SKM-1 (cell line): Measurements from ENCODE around the gene GLE1.
"Not testable (repeated sequence)": the region's sequence is repeated elsewhere in the genome, so short reads cannot be mapped to it uniquely, and the experiment has no call there.

Experiments used
- DNase-seq: peaks from one replicate; lab custom pipeline; 2025; ENCODE audit not compliant: unreplicated experiment; lab: John Stamatoyannopoulos, UW

Gene GLE1

DNA sequence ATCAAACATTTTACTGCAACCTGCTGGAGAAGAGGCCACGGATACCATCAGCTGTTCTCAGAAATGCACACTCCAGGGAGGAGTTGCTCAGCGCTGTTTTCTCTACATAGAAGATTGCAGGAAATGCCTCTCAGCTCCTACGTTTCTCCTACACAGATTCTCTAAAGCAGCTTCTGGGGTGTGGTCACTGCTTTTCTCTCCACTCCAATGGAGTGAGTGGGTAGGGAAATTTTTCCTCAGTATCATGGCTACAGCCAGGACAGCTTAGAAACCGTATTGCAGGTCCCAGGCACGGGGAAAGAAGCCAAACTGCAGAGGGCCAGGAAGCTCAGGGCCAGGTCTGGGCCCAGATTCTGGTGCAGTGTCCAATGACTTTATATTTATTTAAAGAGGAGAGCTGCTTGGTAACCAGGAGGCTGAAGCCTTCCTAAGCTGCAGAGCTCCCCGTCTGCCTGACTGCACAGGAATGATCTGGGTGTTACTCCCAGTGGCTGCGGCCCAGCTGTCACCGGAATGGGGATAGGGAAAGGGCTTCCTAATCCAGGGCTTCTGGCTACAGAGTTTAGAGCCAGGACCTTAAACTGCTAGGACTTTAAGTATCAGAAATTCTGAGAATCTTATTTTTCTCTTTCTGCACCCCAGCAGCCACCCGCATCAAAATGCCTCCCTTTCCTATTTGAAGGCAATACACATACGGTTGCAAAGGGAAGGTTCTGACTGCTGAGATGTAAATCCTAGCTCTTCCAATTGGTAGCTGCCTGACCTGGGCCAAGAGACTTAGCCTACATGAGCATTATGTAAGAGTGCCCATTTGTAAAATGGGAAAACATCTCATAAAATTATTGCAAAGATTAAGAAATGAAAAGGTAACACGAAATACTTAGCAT, 46.5 kb downstream of the GLE1 start:
- DNase-seq = no peak

DNA sequence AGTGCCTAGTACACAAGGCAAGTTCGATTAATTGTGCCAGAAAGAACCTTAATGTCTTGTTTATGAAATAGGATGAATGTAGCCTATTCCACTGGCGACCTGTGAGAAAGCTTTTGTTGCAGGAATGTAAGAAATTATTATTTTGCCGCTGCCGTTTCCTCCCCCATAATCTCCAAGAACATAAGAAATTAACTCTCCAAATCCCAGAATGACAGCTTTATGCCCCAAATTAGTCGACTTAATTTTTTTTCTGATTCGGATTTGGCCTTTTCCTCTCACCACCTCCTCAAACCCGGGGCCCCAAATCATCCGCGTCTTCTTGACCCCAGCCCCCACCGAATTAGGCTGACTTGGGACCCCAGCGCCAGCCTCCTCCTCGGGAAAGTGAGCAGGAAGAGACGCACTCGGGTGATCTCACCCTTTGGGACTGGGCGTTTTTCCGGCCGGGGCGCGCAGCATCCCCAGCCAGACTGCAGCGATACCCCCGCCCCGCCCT, 47.2 kb downstream of the GLE1 start:
- no peak for DNase-seq

- peak; percentile 85 for DNase-seq
These were observed 47.7 kb downstream of the GLE1 start, which contains the start of gene SPTAN1 for GRCh38 chr9:128552153-128552743. SPTAN1 (plus strand) TSS chr9:128552587; CDS start chr9:128566741, 14,154 bp downstream.

DNA sequence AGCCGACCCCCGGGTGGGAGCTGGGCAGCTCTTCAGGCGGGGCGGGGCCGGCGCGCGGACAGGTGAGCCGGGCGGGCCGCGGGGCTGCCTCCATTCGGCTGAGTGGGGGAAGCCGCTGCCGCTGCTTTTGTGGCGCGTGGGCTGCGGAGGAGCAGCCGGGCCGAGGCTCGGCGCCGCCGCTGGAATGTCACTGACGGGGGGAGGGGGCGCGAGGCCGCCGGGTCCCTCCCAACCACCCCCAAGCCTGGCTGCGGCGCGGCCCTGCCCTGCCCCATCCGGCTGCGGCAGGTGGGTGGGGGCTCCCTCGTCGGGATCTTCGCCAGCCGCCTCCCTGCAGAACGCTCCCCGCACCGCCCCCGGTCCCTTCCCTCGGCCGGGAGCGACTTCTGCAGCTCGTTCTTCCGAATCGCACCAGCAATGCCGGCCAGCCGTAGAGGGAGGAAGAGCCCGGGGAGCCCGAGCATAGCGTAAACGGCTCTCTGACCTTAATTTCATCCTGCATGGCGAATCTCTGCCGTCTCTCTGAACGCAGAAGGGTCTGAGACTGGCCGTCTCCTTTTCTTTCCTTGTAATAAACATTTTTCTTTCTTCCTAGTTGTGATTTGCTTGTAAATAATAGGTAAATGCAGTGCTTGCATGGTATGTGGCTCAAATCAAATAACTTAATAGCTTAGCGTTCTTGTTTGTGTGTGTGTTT, 48.4 kb downstream of the GLE1 start:
- no peak for DNase-seq

GRCh38 chr9:128553728-128554127, 49.2 kb downstream of the GLE1 start:
- DNase-seq = no peak

DNA sequence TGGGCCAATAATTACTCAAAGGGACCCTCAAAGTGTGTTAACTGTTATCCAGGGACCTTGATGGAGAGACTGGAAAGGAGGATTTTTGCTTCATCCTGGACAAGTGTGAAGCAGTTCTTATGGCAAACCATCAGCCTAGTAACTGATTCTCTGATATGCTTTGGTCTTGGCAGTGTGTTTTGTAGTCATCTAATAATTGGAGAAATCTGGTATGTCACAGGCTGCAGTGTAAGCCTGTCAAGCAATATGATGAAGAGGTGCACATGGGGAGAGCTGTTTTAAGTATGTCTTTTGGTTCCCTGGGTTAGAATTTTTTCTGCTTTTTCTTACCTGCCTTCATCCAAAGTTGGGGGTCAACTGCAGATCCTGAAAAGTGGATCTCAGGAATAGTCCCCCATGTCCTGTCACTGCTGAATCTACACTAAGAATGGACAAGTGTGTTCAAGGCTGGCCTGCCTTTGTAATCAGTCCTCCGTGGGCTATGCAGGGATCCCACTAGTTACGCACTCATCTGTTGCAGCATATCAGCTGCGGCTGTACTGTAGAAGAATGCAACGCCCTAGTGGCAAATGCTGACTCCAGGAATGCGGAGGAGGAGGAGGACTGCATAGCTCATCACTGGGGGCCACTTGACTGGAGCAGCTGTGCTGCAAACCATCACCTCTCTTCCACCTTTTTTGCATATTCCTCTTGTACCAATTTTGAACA, 49.8 kb downstream of the GLE1 start:
- no peak for DNase-seq

- no peak for DNase-seq
These were observed 50.7 kb downstream of the GLE1 start for GRCh38 chr9:128555180-128555721.

DNA sequence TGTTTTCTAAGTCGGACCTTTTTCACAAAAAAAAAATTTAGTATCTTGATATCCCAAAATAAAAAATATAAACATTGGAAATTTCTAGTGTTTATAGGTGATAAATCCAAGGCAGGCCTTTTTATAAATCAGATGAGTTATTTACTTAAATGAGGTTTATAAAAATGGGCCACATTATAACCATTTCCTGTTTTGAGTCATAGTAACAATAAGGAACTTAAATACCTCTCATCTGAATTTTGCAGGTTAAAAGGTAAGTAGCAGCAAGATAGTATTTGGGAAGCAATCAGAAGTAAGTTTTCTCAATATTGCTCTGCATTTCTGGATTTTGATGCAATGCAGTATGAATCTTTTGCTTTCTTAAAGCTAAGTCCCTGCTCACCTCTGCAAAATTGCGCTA, 51.8 kb downstream of the GLE1 start:
- no peak for DNase-seq

DNA sequence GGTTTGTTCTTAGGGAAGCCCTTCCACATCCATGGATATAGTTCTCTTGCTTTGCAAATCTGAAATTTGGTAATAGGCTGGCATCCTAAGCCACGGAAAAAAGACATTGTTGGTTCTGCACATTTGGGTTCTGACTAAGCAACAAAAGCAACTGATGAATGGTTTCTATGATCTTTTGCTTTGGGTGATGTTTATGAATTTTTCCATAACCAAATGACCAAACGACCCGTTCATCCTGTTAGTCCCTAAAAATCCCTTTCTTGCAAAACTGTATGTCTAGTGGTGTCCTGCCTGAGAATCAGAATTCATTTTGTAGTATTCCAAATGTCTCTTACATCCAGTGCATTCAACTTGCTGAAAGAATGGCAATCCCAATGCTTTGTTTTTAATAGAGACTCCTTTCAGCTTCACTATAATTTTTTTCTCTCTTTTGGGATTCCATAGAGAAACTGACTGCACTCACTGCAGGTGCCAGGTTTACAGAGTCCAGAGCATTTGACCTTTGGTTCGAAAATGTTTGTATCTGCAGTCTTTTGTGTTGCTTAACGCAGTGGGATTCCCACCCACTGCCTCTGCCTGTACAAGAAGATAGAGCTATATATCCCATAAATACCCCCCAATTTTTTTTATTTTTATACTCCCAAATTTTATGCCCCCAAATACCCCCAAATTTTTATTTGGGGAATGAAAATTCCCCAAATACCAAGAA, 52.6 kb downstream of the GLE1 start:
- DNase-seq = no peak

DNA sequence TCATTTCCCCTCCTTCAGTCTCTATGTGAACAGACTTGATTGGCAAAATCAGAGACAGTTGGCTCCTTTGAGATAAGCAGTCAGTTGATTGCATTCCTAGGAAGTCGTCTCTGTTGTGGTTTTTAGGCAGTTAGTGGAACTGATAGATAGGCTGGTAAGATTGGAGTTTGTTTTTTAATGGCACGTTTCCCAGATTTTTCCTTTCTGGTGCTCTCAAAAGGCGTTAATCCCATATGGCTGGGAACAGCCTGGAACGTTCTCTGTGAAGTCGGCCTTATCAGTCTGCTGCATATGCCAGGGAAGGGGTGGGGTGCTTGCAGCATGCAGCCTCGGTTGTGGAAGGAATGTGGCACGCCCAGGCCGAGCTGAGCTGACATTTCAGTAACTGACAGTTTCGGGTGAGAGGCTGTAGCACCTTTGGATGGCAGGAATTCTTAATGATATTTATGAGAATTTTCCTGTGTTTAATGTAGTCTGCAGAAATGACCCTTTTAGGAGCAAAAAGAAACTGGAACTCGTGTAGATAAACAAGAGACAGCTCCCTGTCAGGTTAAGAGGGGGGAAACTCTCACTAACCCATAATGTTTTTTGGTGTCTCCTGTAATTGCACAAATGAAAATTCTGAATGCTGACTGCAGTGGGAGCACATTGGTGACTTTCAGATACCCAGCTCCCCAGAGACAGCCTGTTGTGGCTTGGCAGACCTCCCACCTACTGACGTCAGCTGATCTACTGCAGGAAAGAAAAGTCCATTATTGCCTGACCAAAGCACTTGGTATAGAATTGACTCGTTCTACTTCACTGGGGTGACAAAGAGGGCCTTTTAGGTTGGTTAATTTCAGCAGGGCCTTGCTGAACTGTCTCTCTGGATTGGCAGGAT, 54.2 kb downstream of the GLE1 start:
- DNase-seq = no peak

DNA sequence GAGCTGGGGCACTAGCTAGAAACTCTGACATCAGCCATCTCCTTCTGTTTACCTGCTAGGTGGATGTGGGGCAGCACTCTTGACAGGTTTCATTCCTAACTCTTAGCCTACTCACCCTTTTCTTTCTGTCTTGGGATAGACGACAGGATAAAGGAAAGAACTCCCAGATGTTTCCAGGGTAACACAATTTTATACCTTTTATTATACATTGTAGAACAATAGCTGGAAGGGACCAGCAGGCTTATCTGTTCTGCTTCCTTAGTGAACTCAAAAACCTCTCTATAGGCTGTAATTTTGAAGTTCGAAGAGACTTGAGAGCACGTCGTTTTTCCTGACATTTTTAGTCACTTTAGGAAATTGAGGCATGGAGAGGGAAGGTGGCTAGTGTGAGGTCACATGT, 61.1 kb downstream of the GLE1 start:
- DNase-seq = no peak

DNA sequence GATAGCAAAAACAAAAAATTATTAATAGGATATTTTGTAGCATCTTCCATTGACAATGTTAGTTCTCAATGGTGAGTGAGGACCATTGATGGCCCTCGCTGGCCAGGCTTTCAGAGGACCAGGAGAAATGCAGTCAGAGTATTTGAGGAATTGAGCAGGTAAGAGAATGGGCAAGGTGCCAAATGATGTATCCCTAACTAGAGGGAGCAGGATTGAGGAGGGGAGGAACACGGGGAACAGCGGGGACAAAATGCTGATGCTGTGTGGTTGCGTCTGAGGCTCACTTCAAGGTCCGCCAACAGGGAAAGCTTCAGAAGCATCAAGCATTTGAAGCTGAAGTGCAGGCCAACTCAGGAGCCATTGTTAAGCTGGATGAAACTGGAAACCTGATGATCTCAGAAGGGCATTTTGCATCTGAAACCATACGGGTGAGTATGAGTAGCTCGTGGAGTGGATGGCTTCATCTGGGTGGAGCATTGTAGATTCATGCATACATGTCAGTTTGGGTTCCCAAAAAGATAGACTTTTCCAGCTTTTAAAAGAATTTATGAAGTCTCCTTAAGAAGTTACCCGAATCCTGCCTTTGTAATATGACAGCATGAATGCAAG, 64.1 kb downstream of the GLE1 start:
- no peak for DNase-seq

DNA sequence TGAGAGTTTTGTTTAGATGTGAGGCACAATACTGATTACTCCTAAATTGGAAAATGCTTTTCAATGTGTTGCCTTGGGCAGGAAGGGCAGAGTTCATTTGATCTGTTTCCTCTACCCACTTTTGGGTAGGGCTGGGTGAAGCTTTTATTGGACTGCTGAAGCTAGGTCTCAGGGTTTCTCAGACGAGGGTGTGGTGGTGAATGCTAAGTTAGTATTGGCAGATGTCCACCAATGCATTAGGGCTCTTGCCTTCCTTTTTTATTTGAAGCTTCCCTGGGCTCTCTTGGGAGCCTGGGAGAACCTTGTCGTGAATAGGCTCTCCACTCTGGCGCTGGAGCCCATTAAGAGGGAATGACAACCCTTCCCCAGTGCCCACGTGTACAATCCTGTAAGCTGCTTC, 71.0 kb downstream of the GLE1 start:
- no peak for DNase-seq

DNA sequence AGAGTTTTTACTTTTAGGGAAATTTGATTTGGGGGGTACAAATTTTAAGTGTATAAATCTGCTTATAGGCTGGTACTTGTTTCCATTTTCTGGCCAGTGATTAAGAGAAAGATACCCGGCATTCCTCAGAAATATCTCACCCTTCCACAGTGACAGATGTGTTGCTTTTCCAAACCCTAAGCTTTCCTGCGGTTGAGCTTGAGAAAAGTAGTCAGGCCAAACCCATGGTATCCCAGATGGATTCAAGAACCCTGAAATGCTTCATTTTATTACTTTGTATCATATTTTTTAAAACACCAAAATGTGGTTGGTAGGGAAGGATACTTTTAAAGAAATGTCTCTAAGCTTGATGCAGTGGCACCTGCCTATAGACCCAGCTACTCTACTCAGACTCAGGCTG, 71.4 kb downstream of the GLE1 start:
- DNase-seq = no peak

GRCh38 chr9:128577206-128577605, 72.7 kb downstream of the GLE1 start:
- DNase-seq = no peak

DNA sequence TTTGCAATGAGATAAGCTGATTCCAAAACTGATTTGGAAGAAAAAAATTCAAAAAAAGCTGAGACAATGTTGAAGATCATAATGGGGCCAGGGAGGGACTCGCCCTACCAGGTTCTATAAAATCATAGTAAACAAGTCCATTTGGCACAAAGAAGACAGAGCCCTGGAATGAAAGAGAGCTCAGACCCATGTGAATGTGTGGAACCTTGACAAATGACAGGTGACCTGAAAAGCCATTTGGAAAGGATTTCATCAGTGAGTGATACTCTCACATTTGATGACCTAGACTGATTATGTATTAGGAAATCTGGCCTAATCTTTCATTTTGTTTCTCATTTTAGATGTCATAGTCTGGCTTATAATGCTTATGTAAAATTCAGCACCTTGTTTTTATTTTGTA, 74.7 kb downstream of the GLE1 start:
- DNase-seq = no peak

GRCh38 chr9:128580731-128581130, 76.2 kb downstream of the GLE1 start:
- DNase-seq = no peak

DNA sequence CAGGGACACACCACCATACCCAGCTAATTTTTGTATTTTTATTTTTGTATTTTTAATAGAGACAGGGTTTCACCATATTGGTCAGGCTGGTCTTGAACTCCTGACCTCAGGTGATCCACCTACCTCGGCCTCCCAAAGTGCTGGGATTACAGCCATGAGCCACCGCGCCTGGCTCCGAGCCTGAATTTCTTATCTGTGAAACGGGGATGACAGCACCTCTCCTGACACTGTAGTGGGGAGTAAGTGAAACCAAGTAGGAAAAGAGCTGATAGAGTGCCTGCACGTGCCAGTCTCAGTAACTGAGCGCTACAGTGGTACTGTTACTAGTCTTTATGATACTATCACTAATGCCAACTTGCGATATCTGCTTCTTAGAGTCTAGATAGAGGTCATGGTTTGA, 80.6 kb downstream of the GLE1 start:
- not testable (repeated sequence) for DNase-seq

GRCh38 chr9:128586934-128587333, 82.4 kb downstream of the GLE1 start:
- DNase-seq = not testable (repeated sequence)
